ENCODE measurements around the gene MVD. TPM values are rescaled to one million over a fixed set of nuclear protein-coding genes. Genes with fewer than 3 reads are reported as not detected.

Gene MVD
- total and polyA plus RNA-seq, 2 of the 13 experiments (the other 11 are each of a cell fraction or from before 2014, with no cell fraction given): 28.1 to 187 TPM

- no peak for TF ChIP-seq CSRNP1 (CRISPR knock-in tag; IDR thresholded peaks at IDR 0.05)
- 0 out of 2 replicates have a peak, but pooled peaks have one; percentile 48 for TF ChIP-seq ZNF572 (CRISPR knock-in tag; IDR thresholded peaks at IDR 0.05)
- no peak for TF ChIP-seq PRPF4 (IDR thresholded peaks at IDR 0.05; ENCODE audit: low read depth, low read length, poor library complexity, severe bottlenecking)
- no peak for TF ChIP-seq ZNF512 (CRISPR knock-in tag; IDR thresholded peaks at IDR 0.05)
- no peak for TF ChIP-seq KLF6 (CRISPR knock-in tag; IDR thresholded peaks at IDR 0.05)
- TF ChIP-seq ARID4A (CRISPR knock-in tag; IDR thresholded peaks at IDR 0.05; ENCODE audit: borderline replicate concordance): no peak; the same call in 1 of the 2 replicates
- no peak for TF ChIP-seq MTF1 (CRISPR knock-in tag; IDR thresholded peaks at IDR 0.05)
- TF ChIP-seq HNF1B (CRISPR knock-in tag; IDR thresholded peaks at IDR 0.05): peak; percentile 75
- TF ChIP-seq RFXAP (CRISPR knock-in tag; IDR thresholded peaks at IDR 0.05; ENCODE audit: borderline replicate concordance): no peak
- TF ChIP-seq ZNF704 (CRISPR knock-in tag; IDR thresholded peaks at IDR 0.05; ENCODE audit: borderline replicate concordance): no peak
- peak; percentile 29 for TF ChIP-seq ZNF883 (CRISPR knock-in tag; IDR thresholded peaks at IDR 0.05; ENCODE audit: not compliant biosample characterization)
- no peak for TF ChIP-seq ZNF251 (CRISPR knock-in tag; IDR thresholded peaks at IDR 0.05)
- no peak for TF ChIP-seq ZNF350 (CRISPR knock-in tag; IDR thresholded peaks at IDR 0.05; ENCODE audit: borderline replicate concordance, low read depth)
- no peak for TF ChIP-seq ZEB1 (IDR thresholded peaks at IDR 0.05; ENCODE audit: insufficient replicate concordance, low read depth)
Measured at GRCh38 chr16:88649195-88649923, 13.5 kb downstream of the MVD start (continued).

All from HepG2 (cell line).